ENCODE results near the gene MYCBP. TPM values are rescaled to one million over a fixed set of nuclear protein-coding genes. Genes with fewer than 3 reads are reported as not detected.

MYCBP gene
- total and polyA plus RNA-seq, 2 of the 13 experiments (the other 11 are each of a cell fraction or from before 2014, with no cell fraction given), result 11.4 to 30.4 TPM

DNA sequence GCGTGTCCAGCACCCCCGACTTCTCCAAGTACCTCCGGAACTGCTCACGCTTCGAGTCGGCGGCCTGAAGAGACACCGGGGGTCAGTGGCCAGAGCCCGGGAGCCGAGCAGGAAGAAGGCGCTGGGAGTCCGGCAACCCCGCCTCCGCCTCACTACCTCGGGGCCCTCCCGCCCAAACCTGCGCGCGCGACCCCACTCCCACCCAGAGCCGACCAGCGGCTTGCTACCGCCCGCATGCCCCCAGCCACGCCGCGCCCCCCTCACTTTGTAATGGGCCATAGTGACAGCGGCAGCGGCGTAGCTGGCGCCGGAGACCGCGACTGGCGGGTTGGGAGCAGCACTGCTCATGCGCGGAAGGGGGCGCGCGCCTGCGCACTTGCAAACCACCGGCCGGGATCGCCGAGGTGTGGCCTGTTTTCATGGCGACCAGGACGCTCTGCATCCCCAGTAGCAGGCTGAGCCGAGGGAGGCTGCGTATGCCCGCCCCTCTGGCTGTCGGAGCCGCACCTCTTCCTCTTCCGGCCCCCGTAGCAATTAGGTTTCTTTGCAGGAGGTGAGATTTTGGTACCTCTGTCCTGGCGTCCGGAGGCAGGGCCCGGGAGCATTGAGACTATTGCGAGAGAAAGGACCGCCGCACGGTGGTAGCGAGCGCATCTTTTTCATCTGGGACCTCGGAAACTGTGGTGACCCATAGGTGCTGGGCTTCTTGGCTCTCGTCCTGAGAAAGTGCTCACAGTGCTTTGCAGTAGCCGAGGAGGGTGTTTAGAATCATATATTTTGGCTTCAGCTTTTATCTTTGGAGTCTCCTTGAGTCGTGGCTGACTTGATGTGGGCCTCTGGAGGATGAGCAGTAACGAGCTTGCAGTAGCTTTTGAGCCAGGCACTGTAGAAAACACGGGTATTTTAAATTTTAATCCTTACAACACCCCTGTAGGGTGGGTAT lies at the start of gene MYCBP (continued):
- TF ChIP-seq KLF12 (CRISPR knock-in tag; IDR thresholded peaks at IDR 0.05; ENCODE audit: borderline replicate concordance) (peak; percentile 87; the same call in 1 of the 2 replicates), ONECUT2 (CRISPR knock-in tag; IDR thresholded peaks at IDR 0.05) (no peak), PTBP1 (IDR thresholded peaks at IDR 0.05; ENCODE audit: low read depth, low read length, poor library complexity, severe bottlenecking) (no peak), GABPA (IDR thresholded peaks at IDR 0.05; ENCODE audit: low read depth, low read length) (peak; percentile 87), GABPA (CRISPR knock-in tag; IDR thresholded peaks at IDR 0.05; ENCODE audit: low read depth) (peak; percentile 97), PLRG1 (conservative IDR thresholded peaks at IDR 0.05) (no peak), TEAD2 (CRISPR knock-in tag; IDR thresholded peaks at IDR 0.05) (no peak), MXI1 (IDR thresholded peaks at IDR 0.05; ENCODE audit: borderline replicate concordance, low read depth, low read length) (peak; percentile 95), ZNF879 (CRISPR knock-in tag; IDR thresholded peaks at IDR 0.05) (no peak)
- TF ChIP-seq, protein P1, sequence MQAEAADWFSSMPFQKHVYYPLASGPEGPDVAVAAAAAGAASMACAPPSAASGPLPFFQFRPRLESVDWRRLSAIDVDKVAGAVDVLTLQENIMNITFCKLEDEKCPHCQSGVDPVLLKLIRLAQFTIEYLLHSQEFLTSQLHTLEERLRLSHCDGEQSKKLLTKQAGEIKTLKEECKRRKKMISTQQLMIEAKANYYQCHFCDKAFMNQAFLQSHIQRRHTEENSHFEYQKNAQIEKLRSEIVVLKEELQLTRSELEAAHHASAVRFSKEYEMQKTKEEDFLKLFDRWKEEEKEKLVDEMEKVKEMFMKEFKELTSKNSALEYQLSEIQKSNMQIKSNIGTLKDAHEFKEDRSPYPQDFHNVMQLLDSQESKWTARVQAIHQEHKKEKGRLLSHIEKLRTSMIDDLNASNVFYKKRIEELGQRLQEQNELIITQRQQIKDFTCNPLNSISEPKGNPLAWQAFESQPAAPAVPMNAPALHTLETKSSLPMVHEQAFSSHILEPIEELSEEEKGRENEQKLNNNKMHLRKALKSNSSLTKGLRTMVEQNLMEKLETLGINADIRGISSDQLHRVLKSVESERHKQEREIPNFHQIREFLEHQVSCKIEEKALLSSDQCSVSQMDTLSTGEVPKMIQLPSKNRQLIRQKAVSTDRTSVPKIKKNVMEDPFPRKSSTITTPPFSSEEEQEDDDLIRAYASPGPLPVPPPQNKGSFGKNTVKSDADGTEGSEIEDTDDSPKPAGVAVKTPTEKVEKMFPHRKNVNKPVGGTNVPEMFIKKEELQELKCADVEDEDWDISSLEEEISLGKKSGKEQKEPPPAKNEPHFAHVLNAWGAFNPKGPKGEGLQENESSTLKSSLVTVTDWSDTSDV (CRISPR knock-in tag; IDR thresholded peaks at IDR 0.05), result 0 out of 2 replicates have a peak, but pooled peaks have one; percentile 28
- TF ChIP-seq, protein P2, sequence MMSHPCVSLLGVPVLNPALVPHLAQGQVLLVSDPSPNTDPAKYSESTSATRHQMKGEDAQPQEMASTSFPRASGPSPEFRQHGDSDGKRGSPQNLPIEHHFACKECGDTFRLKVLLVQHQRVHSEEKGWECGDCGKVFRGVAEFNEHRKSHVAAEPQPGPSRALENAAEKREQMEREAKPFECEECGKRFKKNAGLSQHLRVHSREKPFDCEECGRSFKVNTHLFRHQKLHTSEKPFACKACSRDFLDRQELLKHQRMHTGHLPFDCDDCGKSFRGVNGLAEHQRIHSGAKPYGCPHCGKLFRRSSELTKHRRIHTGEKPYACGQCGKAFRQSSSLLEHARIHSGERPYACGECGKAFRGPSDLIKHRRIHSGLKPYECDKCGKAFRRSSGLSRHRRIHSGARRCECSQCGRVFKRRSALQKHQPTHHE (CRISPR knock-in tag; IDR thresholded peaks at IDR 0.05; ENCODE audit: borderline replicate concordance), result 0 out of 2 replicates have a peak, but pooled peaks have one; percentile 60
- TF ChIP-seq, protein P3, sequence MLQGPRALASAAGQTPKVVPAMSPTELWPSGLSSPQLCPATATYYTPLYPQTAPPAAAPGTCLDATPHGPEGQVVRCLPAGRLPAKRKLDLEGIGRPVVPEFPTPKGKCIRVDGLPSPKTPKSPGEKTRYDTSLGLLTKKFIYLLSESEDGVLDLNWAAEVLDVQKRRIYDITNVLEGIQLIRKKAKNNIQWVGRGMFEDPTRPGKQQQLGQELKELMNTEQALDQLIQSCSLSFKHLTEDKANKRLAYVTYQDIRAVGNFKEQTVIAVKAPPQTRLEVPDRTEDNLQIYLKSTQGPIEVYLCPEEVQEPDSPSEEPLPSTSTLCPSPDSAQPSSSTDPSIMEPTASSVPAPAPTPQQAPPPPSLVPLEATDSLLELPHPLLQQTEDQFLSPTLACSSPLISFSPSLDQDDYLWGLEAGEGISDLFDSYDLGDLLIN (CRISPR knock-in tag; IDR thresholded peaks at IDR 0.05; ENCODE audit: borderline replicate concordance), result no peak
- TF ChIP-seq, protein P4, sequence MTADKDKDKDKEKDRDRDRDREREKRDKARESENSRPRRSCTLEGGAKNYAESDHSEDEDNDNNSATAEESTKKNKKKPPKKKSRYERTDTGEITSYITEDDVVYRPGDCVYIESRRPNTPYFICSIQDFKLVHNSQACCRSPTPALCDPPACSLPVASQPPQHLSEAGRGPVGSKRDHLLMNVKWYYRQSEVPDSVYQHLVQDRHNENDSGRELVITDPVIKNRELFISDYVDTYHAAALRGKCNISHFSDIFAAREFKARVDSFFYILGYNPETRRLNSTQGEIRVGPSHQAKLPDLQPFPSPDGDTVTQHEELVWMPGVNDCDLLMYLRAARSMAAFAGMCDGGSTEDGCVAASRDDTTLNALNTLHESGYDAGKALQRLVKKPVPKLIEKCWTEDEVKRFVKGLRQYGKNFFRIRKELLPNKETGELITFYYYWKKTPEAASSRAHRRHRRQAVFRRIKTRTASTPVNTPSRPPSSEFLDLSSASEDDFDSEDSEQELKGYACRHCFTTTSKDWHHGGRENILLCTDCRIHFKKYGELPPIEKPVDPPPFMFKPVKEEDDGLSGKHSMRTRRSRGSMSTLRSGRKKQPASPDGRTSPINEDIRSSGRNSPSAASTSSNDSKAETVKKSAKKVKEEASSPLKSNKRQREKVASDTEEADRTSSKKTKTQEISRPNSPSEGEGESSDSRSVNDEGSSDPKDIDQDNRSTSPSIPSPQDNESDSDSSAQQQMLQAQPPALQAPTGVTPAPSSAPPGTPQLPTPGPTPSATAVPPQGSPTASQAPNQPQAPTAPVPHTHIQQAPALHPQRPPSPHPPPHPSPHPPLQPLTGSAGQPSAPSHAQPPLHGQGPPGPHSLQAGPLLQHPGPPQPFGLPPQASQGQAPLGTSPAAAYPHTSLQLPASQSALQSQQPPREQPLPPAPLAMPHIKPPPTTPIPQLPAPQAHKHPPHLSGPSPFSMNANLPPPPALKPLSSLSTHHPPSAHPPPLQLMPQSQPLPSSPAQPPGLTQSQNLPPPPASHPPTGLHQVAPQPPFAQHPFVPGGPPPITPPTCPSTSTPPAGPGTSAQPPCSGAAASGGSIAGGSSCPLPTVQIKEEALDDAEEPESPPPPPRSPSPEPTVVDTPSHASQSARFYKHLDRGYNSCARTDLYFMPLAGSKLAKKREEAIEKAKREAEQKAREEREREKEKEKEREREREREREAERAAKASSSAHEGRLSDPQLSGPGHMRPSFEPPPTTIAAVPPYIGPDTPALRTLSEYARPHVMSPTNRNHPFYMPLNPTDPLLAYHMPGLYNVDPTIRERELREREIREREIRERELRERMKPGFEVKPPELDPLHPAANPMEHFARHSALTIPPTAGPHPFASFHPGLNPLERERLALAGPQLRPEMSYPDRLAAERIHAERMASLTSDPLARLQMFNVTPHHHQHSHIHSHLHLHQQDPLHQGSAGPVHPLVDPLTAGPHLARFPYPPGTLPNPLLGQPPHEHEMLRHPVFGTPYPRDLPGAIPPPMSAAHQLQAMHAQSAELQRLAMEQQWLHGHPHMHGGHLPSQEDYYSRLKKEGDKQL (CRISPR knock-in tag; IDR thresholded peaks at IDR 0.05; ENCODE audit: low read depth), result no peak
- TF ChIP-seq, protein P5, sequence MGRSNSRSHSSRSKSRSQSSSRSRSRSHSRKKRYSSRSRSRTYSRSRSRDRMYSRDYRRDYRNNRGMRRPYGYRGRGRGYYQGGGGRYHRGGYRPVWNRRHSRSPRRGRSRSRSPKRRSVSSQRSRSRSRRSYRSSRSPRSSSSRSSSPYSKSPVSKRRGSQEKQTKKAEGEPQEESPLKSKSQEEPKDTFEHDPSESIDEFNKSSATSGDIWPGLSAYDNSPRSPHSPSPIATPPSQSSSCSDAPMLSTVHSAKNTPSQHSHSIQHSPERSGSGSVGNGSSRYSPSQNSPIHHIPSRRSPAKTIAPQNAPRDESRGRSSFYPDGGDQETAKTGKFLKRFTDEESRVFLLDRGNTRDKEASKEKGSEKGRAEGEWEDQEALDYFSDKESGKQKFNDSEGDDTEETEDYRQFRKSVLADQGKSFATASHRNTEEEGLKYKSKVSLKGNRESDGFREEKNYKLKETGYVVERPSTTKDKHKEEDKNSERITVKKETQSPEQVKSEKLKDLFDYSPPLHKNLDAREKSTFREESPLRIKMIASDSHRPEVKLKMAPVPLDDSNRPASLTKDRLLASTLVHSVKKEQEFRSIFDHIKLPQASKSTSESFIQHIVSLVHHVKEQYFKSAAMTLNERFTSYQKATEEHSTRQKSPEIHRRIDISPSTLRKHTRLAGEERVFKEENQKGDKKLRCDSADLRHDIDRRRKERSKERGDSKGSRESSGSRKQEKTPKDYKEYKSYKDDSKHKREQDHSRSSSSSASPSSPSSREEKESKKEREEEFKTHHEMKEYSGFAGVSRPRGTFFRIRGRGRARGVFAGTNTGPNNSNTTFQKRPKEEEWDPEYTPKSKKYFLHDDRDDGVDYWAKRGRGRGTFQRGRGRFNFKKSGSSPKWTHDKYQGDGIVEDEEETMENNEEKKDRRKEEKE (IDR thresholded peaks at IDR 0.05), result no peak

Data from HepG2 (cell line).